HepG2 (cell line): ENCODE results near the gene ABI3BP. TPM values are rescaled to one million over a fixed set of nuclear protein-coding genes. Genes with fewer than 3 reads are reported as not detected.

Source experiments
- ATAC-seq: fragments of 200-7000 bp; cut with Tn5 transposase; 3 replicates; pipeline ENCODE4 v1.9.1; 2020; ENCODE audit warnings: mild to moderate bottlenecking, moderate library complexity
- BruUV-seq: library from RNA; stranded (reverse); fragments of 400-500 nt; replicated peaks from 2 replicates; lab custom pipeline; 2021; lab: Mats Ljungman, UMichigan
- CTCF ChIA-PET: fragments of 300-600 bp; formaldehyde crosslinking; extraction: SDS; loops from one replicate; lab custom pipeline; 2021; ENCODE audit warnings: low total read pairs, inconsistent platforms, low intra/inter-chr PET ratio; lab: Yijun Ruan, JAX
- POLR2A ChIA-PET: fragments of 350-600 bp; sonication (Branson Sonifier 250); formaldehyde crosslinking; loops from one replicate; lab custom pipeline; 2020; ENCODE audit warnings: antibody characterized with exemption, inconsistent platforms; lab: Yijun Ruan, JAX
- DNase-seq: peaks from one replicate; pipeline ENCODE4 v3.0.0-alpha.2; 2015; ENCODE audit warnings: low spot score
- FAIRE-seq: peaks from 3 replicates; lab custom pipeline; 2011; peaks lifted over from hg19 to GRCh38; lab: Jason Lieb, UNC
- H2AFZ ChIP-seq: one replicate; pipeline ENCODE4 v1.6.1; 2011; ENCODE audit warnings: low read length, inconsistent platforms
- H3K27ac ChIP-seq: fragments of 300-600 bp; 3 replicates; pipeline ENCODE4 v1.8.0; 2011; ENCODE audit warnings: mixed run types, mild to moderate bottlenecking, mixed read lengths, low read length, inconsistent platforms; ENCODE audit not compliant: insufficient read depth; ENCODE audit errors: extremely low read length
- H3K27me3 ChIP-seq, 2 experiments: fragments of 200-600 bp in 1 of 2; 2 replicates in 1 of 2; 3 replicates in 1 of 2; pipeline versions ENCODE4 v1.6.0 to v1.8.0; 2011; ENCODE audit warnings: low read length in 2 of 2, mild to moderate bottlenecking in 2 of 2, moderate library complexity in 2 of 2, inconsistent platforms in 1 of 2; ENCODE audit not compliant: insufficient read depth in 2 of 2, control insufficient read depth in 1 of 2
- H3K36me3 ChIP-seq, 2 experiments: fragments of 200-600 bp in 1 of 2; replicated peaks in 1 of 2; 2 replicates in 1 of 2; 3 replicates in 1 of 2; pipeline versions ENCODE4 v1.5.1 to v1.8.0; 2011; ENCODE audit warnings: low read length in 2 of 2, inconsistent platforms in 1 of 2; ENCODE audit not compliant: insufficient read depth in 2 of 2, control insufficient read depth in 1 of 2
- H3K4me1 ChIP-seq: 2 replicates; pipeline ENCODE4 v1.5.1; 2012; ENCODE audit warnings: low read length, inconsistent platforms; ENCODE audit not compliant: insufficient read depth
- H3K4me2 ChIP-seq: 2 replicates; pipeline ENCODE4 v1.6.0; 2011; ENCODE audit warnings: low read depth, low read length, inconsistent platforms
- H3K4me3 ChIP-seq, 3 experiments: fragments of 200-600 bp in 1 of 3; sonication (generic), shearing (Covaris generic) in 1 of 3; replicated peaks in 1 of 3; 2 replicates each; pipeline ENCODE4 v1.5.1; 2011 to 2016; ENCODE audit warnings: low read length in 3 of 3, inconsistent platforms in 2 of 3, low read depth in 2 of 3, mild to moderate bottlenecking in 2 of 3, control low read depth in 1 of 3, mixed read lengths in 1 of 3; ENCODE audit not compliant: insufficient read depth in 1 of 3
- H3K79me2 ChIP-seq: one replicate; pipeline ENCODE4 v1.6.1; 2011; ENCODE audit warnings: low read length, inconsistent platforms; ENCODE audit not compliant: insufficient read depth
- H3K9ac ChIP-seq: 2 replicates; pipeline ENCODE4 v1.6.0; 2011; ENCODE audit warnings: mild to moderate bottlenecking, low read depth, low read length, inconsistent platforms; ENCODE audit not compliant: insufficient read depth
- H3K9me3 ChIP-seq: 2 replicates; pipeline ENCODE4 v1.5.1; 2012; ENCODE audit warnings: mild to moderate bottlenecking, low read length
- H4K20me1 ChIP-seq: 2 replicates; pipeline ENCODE4 v1.6.0; 2011; ENCODE audit warnings: inconsistent platforms, mild to moderate bottlenecking, low read length, moderate library complexity; ENCODE audit not compliant: insufficient read depth
- GABPB1 ChIP-seq: IDR thresholded peaks from 2 replicates; pipeline ENCODE4 v1.6.1; 2016; ENCODE audit warnings: mild to moderate bottlenecking, missing genetic modification reagents, moderate library complexity, missing compliant biosample characterization
- GATA4 ChIP-seq: sonication (generic); IDR thresholded peaks from 2 replicates; pipeline ENCODE4 v1.6.1; 2016; ENCODE audit warnings: antibody characterized with exemption, low read depth, borderline replicate concordance
- GATAD2A ChIP-seq: IDR thresholded peaks from 2 replicates; pipeline ENCODE4 v1.6.1; 2016
- HNF4G ChIP-seq, 2 experiments: sonication (generic) in 1 of 2; formaldehyde crosslinking in 1 of 2; IDR thresholded peaks; 2 replicates each; pipeline versions ENCODE4 v1.4.0 to v1.6.1; 2011 to 2020; ENCODE audit warnings: borderline replicate concordance in 2 of 2, low read depth in 2 of 2, mild to moderate bottlenecking in 2 of 2, low read length in 1 of 2, missing genetic modification reagents in 1 of 2, moderate library complexity in 1 of 2
- MAFG ChIP-seq: sonication (generic); formaldehyde crosslinking; IDR thresholded peaks from 2 replicates; pipeline ENCODE4 v1.5.1; 2020; ENCODE audit warnings: mild to moderate bottlenecking, missing genetic modification reagents
- MED13 ChIP-seq: sonication (generic); formaldehyde crosslinking; IDR thresholded peaks from 2 replicates; pipeline ENCODE4 v1.5.0; 2020; ENCODE audit warnings: missing genetic modification reagents
- RARA ChIP-seq: IDR thresholded peaks from 2 replicates; pipeline ENCODE4 v1.6.1; 2016; ENCODE audit warnings: missing genetic modification reagents, missing compliant biosample characterization
- TAF15 ChIP-seq: fragments of 200-400 bp; formaldehyde crosslinking; IDR thresholded peaks from one replicate; pipeline ENCODE4 v1.6.1; 2018; ENCODE audit warnings: mild to moderate bottlenecking, low read depth, low read length; ENCODE audit not compliant: poor library complexity, severe bottlenecking
- TGIF2 ChIP-seq: IDR thresholded peaks from 2 replicates; pipeline ENCODE4 v1.6.1; 2016; ENCODE audit warnings: control low read depth, missing compliant biosample characterization
- TMF1 ChIP-seq: sonication (generic); formaldehyde crosslinking; IDR thresholded peaks from 2 replicates; pipeline ENCODE4 v1.8.1; 2022; ENCODE audit warnings: low read depth, missing genetic modification reagents
- ZFP37 ChIP-seq: sonication (generic); formaldehyde crosslinking; IDR thresholded peaks from 2 replicates; pipeline ENCODE4 v1.4.0; 2020; ENCODE audit warnings: missing genetic modification reagents, borderline replicate concordance
- ZFYVE20 ChIP-seq: sonication (generic); formaldehyde crosslinking; IDR thresholded peaks from 2 replicates; pipeline ENCODE4 v1.8.0; 2023; ENCODE audit warnings: low read depth, mild to moderate bottlenecking, moderate library complexity, missing genetic modification reagents, borderline replicate concordance
- ZNF124 ChIP-seq: sonication (generic); formaldehyde crosslinking; IDR thresholded peaks from 2 replicates; pipeline ENCODE4 v1.4.0; 2020; ENCODE audit warnings: missing genetic modification reagents
- ZNF224 ChIP-seq: sonication (generic); formaldehyde crosslinking; IDR thresholded peaks from 2 replicates; pipeline ENCODE4 v1.5.0; 2020; ENCODE audit warnings: mild to moderate bottlenecking, missing genetic modification reagents
- ZNF572 ChIP-seq: sonication (generic); formaldehyde crosslinking; IDR thresholded peaks from 2 replicates; pipeline ENCODE4 v1.5.1; 2020; ENCODE audit warnings: mild to moderate bottlenecking, missing genetic modification reagents
- ZNF660 ChIP-seq: sonication (generic); formaldehyde crosslinking; IDR thresholded peaks from 2 replicates; pipeline ENCODE4 v1.5.1; 2020; ENCODE audit warnings: mild to moderate bottlenecking, low read depth, missing genetic modification reagents, borderline replicate concordance
- ZSCAN20 ChIP-seq: sonication (generic); formaldehyde crosslinking; IDR thresholded peaks from 2 replicates; pipeline ENCODE4 v1.4.0; 2020; ENCODE audit warnings: missing genetic modification reagents, mild to moderate bottlenecking, borderline replicate concordance
- WGBS: methylation state at CpG from one replicate; pipeline ENCODE4 v1.1.6; 2017; ENCODE audit warnings: low lambda C conversion rate; 5-methylcytosine and 5-hydroxymethylcytosine counted together
- in situ Hi-C: cut with HindIII; loops from 2 replicates; pipeline ENCODE4 v1.10.0; 2017; ENCODE audit warnings: low pct_unique_long_range_greater_than_20kb; ENCODE audit not compliant: extremely low pct_ligation_motif_present
- intact Hi-C: fragments of 100-400 bp; cut with micrococcal nuclease; formaldehyde crosslinking; loops from one replicate; pipeline ENCODE4 v1.10.0; 2022; ENCODE audit not compliant: unreplicated experiment
- polyA plus RNA-seq, 8 experiments: library from polyadenylated mRNA; depleted of rRNA in 3 of 8; stranded (reverse) in 7 of 8; unstranded in 1 of 8; fragments of >200 nt; fragmentation: Illumina TruSeq in 4 of 8; extraction: Trizol in 4 of 8; gene quantifications; 2 replicates each; pipeline versions ENCODE4 v1.2.1 to v1.2.3, GENCODE V29; 2011 to 2016; ENCODE audit warnings: low read depth in 4 of 8, missing spikeins in 1 of 8, mixed read lengths in 1 of 8; ENCODE audit not compliant: insufficient read depth in 1 of 8
- total RNA-seq, 5 experiments: library from RNA; depleted of rRNA; stranded (reverse); fragments of >200 nt; fragmentation: Illumina TruSeq; extraction: Trizol; gene quantifications; 2 replicates each; pipeline ENCODE4 v1.2.3, GENCODE V29; 2016; ENCODE audit warnings: low read depth in 1 of 5
- TF ChIP-seq, protein P1 (sequence below): sonication (generic); formaldehyde crosslinking; IDR thresholded peaks from 2 replicates; pipeline ENCODE4 v1.4.0; 2020; ENCODE audit warnings: missing genetic modification reagents
- TF ChIP-seq, protein P2 (sequence below): sonication (generic); formaldehyde crosslinking; IDR thresholded peaks from 2 replicates; pipeline ENCODE4 v1.4.0; 2020; ENCODE audit warnings: missing genetic modification reagents, borderline replicate concordance
- TF ChIP-seq, protein P3 (sequence below): sonication (generic); formaldehyde crosslinking; IDR thresholded peaks from 2 replicates; pipeline ENCODE4 v1.5.0; 2020; ENCODE audit warnings: missing genetic modification reagents

ABI3BP gene
- total and polyA plus RNA-seq, 2 of the 13 experiments (the other 11 are each of a cell fraction or from before 2014, with no cell fraction given), result not detected

DNA sequence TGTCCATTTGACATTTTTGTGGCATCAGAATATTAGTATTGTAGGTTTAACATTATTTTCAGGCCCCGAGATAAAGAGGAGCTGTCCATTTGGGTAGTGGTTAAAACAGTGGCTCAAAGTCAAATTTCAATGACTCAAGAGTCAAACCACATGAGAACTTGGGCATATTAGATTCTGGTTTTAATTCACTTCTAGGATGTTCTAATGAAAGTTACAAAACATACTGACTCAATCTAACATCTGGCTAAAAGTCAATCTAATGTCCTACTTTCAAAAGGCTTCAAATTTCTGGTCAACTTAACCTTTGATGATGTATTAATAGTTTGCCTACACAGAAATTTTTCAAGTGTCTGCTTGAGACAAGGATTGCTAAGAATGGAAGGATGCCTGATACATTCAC, 112.4 kb downstream of the ABI3BP start (continued):
- TF ChIP-seq, protein P1, sequence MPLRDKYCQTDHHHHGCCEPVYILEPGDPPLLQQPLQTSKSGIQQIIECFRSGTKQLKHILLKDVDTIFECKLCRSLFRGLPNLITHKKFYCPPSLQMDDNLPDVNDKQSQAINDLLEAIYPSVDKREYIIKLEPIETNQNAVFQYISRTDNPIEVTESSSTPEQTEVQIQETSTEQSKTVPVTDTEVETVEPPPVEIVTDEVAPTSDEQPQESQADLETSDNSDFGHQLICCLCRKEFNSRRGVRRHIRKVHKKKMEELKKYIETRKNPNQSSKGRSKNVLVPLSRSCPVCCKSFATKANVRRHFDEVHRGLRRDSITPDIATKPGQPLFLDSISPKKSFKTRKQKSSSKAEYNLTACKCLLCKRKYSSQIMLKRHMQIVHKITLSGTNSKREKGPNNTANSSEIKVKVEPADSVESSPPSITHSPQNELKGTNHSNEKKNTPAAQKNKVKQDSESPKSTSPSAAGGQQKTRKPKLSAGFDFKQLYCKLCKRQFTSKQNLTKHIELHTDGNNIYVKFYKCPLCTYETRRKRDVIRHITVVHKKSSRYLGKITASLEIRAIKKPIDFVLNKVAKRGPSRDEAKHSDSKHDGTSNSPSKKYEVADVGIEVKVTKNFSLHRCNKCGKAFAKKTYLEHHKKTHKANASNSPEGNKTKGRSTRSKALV, result no peak
- TF ChIP-seq TMF1 (CRISPR knock-in tag), result no peak
- no peak for TF ChIP-seq GABPB1 (CRISPR knock-in tag)
- no peak for TF ChIP-seq ZNF224 (CRISPR knock-in tag)
- TF ChIP-seq TGIF2 (CRISPR knock-in tag), result no peak

DNA sequence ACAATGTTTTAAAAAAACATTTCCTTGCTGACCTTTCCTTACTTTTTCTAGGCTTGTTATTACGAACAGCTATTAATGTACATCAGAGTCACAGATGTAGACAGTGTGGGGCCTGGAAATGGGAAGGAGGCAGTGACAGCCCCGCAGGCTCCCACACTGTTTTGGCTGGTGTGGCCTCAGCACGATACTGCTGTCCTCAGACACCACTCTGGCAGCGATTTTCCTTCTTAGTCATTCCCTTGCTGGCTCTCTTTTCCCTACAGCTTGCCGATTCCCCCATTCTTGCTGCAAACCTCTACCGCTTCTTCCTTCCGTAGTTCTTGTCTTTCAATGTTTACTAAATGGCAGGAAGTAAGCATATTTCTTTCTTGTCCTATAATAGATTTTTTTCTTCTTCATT, 113.1 kb downstream of the ABI3BP start:
- intact Hi-C loops (no loop called here), in situ Hi-C loops (no loop called here)
- H2AFZ ChIP-seq, result no peak overlapping the region
- ChIA-PET CTCF (no interaction called here), POLR2A (no interaction called here)
- no peak for ATAC-seq
- no peaks in the 10 kb centered on the region for H3K4me1 ChIP-seq
- no peak overlapping the region for H3K27ac ChIP-seq
- 41% methylated on average over 7 of the region's 7 CpGs for WGBS
- DNase-seq, result no peak
- no peak overlapping the region for H3K4me3 ChIP-seq
- no peak for FAIRE-seq
- no peak overlapping the region for H3K4me2 ChIP-seq
- no peaks in the 10 kb centered on the region for H3K79me2 ChIP-seq
- no peaks in the 10 kb centered on the region for H3K36me3 ChIP-seq
- no peaks in the 10 kb centered on the region for H3K9me3 ChIP-seq
- BruUV-seq, result no TSS peak
- H3K27me3 ChIP-seq, result no peaks in the 10 kb centered on the region; a peak in 1 of 5 replicates
- no peak overlapping the region for H3K9ac ChIP-seq
- H4K20me1 ChIP-seq, result no peaks in the 10 kb centered on the region
- TF ChIP-seq GATA4 (no peak), ZSCAN20 (CRISPR knock-in tag) (no peak), MED13 (CRISPR knock-in tag) (no peak), HNF4G (IDR thresholded peaks at IDR 0.05; ENCODE audit: borderline replicate concordance, low read depth, low read length) (no peak), HNF4G (CRISPR knock-in tag; IDR thresholded peaks at IDR 0.05; ENCODE audit: borderline replicate concordance, low read depth) (no peak), RARA (CRISPR knock-in tag) (no peak), ZNF124 (CRISPR knock-in tag) (no peak), MAFG (CRISPR knock-in tag) (no peak), ZFP37 (CRISPR knock-in tag) (no peak), TAF15 (no peak), GATAD2A (no peak), ZNF660 (CRISPR knock-in tag) (no peak), ZFYVE20 (CRISPR knock-in tag) (no peak), ZNF572 (CRISPR knock-in tag) (no peak)
- TF ChIP-seq, protein P2, sequence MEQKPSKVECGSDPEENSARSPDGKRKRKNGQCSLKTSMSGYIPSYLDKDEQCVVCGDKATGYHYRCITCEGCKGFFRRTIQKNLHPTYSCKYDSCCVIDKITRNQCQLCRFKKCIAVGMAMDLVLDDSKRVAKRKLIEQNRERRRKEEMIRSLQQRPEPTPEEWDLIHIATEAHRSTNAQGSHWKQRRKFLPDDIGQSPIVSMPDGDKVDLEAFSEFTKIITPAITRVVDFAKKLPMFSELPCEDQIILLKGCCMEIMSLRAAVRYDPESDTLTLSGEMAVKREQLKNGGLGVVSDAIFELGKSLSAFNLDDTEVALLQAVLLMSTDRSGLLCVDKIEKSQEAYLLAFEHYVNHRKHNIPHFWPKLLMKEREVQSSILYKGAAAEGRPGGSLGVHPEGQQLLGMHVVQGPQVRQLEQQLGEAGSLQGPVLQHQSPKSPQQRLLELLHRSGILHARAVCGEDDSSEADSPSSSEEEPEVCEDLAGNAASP (CRISPR knock-in tag), result no peak
- TF ChIP-seq, protein P3, sequence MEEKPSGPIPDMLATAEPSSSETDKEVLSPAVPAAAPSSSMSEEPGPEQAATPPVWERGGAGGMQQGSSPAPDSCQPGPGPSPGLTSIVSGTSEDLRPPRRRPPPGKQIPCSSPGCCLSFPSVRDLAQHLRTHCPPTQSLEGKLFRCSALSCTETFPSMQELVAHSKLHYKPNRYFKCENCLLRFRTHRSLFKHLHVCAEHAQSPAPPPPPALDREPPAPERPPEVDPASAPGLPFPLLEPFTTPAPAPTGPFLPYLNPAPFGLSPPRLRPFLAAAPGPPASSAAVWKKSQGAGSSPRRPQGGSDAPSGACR (CRISPR knock-in tag), result no peak
